IPS-18c (cell line): ENCODE data around the gene MIB2.

Source experiments
- H3K4me3 ChIP-seq: 2 replicates; pipeline ENCODE4 v1.7.0; 2013; ENCODE audit warnings: low read depth, mild to moderate bottlenecking, low read length, moderate library complexity; ENCODE audit not compliant: insufficient read depth
- H3K9me3 ChIP-seq: one replicate; pipeline ENCODE4 v1.6.1; 2013; ENCODE audit warnings: mild to moderate bottlenecking, low read length, moderate library complexity; ENCODE audit not compliant: control insufficient read depth, insufficient read depth

The MIB2 gene

DNA sequence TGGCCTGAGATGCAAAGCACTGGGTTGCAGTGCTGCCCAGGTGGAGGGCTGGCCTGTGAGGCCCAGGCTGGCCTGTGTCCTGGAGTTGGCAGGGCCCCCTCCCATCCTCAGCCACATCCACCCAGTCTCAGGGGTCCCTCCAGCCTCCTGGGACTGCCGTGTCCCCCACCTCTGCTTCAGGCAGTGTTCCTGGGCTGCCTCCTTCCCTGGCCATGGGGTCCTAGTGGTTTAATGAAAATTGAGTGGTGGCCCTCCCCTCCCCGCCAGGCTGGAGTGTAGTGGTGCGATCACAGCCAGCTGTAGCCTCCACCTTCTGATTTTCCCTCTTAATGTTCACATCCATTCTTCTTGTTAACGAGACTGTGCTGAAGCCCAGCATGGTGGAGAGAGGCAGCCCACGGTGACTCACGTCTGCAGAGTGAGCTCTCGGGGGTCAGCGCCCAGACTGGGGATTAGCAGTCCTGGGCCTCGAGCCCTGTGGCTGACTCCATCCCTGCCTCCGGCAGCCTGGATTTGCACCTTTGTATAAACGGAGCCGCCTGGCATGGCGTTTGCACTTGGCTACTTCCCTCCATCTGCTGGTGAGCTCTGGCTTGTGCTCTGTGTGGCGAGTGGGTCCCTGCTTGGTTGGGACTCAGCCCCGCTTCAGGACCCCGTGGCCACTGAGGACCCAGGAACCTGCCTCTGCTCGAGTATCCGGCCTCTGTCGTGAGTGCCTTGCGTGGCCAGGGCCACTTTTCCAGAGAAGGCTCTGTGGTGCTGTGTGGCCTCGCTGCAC, 6.9 kb downstream of the MIB2 start:
- Histone ChIP-seq H3K9me3 (no peaks in the 10 kb centered on the region), H3K4me3 (no peak overlapping the region)

DNA sequence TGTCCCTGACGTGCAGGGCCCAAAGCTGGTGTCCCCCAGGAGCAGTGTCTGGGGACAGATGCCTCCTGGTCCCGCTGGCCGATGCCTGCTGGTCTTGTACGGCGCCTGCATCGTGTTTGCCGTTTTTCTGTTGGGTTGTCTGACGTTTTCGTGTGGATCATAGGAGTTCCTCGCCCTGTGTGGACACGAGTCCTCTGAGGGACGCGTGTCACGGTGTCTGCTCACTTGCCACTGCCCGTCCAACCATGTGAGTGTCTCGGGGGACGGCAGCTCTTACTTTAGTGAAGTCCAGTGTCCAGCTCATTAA, 7.4 kb downstream of the MIB2 start:
- H3K9me3 ChIP-seq, result no peaks in the 10 kb centered on the region
- no peak overlapping the region for H3K4me3 ChIP-seq

DNA sequence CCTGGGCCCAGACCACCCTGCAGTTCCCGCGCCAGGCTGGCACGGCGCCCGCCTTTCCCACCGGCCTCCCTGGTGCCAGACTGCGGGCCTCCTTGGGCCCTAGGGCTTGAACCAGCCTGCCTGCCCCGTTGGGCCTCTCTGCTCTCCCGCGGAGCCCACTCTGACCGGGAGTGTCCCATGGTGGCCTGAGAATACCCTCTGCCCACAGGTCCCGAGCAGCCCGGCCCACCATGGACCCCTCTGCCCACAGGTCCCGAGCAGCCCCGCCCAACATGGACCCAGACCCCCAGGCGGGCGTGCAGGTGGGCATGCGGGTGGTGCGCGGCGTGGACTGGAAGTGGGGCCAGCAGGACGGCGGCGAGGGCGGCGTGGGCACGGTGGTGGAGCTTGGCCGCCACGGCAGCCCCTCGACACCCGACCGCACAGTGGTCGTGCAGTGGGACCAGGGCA, 7.9 kb downstream of the MIB2 start:
- Histone ChIP-seq H3K9me3 (no peaks in the 10 kb centered on the region), H3K4me3 (no peak overlapping the region)

DNA sequence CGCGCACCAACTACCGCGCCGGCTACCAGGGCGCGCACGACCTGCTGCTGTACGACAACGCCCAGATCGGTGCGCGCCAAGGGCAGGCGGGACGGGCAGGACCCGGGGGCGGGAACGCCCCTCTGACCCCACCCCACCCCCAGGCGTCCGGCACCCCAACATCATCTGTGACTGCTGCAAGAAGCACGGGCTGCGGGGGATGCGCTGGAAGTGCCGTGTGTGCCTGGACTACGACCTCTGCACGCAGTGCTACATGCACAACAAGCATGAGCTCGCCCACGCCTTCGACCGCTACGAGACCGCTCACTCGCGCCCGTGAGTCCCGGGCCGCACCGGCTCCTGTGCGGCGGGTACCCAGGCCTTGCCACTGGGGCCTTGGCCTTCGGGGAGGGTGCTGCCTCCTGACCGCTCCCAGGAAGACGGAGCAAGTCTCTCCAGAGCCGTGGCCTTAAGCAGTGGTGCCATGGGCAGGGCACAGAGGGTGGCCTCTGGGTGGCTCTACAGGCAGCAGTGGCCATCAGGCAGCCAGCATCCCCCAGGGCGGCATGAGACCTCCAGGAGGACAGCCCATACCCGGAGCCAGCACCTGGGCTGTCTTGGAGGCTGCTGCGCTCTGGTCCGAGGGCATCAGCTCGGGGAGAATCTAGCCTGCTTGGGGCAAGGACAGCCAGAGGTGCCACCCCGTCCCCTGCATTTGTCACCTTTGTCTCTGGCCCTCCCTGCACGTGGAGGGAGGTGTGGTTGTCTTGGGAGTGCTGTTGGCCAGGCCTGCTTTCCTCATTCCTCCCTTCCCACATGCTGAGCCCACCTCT, 8.5 kb downstream of the MIB2 start:
- no peaks in the 10 kb centered on the region for H3K9me3 ChIP-seq
- H3K4me3 ChIP-seq, result no peak overlapping the region

DNA sequence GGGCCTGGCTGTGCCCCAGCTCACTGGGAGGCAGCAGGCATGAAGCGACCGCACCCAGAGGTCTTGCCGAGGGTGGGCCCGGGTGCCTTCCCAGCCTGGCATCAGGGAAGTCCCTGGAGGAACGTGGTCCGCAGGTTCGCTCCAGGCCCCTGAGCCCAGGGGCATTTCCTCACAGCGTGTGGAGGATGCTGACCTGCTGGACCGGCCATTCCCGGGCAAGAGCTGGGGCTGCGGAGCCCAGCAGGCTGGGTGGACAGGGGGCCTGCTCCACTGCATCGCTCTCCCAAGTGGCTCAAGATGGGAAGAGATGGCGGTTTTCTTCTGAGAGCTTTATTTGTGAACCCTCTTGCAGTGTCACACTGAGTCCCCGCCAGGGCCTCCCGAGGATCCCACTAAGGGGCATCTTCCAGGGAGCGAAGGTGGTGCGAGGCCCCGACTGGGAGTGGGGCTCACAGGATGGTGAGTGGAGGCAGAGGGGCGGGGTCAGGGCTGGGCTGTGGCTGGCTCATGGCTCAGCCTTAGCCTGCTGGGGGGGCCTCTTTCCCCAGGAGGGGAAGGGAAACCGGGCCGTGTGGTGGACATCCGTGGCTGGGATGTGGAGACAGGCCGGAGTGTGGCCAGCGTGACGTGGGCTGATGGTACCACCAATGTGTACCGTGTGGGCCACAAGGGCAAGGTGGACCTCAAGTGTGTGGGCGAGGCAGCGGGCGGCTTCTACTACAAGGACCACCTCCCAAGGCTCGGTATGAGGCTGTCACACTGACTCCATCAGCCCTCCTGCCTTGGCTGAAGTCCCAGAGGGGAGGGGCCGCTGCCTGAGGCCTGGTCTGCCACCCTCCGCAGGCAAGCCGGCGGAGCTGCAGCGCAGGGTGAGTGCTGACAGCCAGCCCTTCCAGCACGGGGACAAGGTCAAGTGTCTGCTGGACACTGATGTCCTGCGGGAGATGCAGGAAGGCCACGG, 9.4 kb downstream of the MIB2 start:
- no peaks in the 10 kb centered on the region for H3K9me3 ChIP-seq
- H3K4me3 ChIP-seq, result no peak overlapping the region

DNA sequence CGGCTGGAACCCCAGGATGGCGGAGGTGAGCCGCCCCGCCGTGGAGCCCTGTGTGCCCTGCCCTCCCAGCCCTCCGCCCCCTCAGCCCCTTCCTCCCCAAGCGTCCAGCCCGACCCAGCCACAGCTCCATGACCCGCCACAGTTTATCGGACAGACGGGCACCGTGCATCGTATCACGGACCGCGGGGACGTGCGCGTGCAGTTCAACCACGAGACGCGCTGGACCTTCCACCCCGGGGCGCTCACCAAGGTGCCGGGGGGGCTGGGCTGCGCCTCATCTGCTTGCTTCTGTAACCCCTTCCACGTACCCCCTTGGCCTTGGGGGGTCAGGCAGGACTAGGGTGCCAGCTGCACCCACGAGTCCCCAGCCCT, 10.1 kb downstream of the MIB2 start:
- Histone ChIP-seq H3K9me3 (no peaks in the 10 kb centered on the region), H3K4me3 (no peak overlapping the region)

DNA sequence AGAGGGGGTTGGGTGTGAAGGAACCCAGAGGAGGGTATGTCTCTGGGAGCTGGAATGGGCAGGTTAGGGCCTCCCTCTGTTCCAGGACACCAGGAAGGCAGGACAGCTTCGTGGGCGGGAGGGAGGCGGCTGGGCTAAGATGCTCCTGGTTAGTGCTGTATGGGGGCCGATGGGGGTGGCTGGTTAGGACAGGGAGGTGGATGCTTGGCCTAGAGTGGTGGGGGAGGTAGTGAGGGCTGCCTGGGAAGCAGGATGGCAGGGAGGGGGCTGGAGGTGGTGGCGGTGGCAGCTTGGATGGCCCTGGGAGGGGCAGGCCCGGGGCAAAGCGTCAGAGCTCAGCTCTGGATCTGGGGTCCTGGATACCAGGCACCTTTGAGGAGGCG, 10.5 kb downstream of the MIB2 start:
- no peaks in the 10 kb centered on the region for H3K9me3 ChIP-seq

DNA sequence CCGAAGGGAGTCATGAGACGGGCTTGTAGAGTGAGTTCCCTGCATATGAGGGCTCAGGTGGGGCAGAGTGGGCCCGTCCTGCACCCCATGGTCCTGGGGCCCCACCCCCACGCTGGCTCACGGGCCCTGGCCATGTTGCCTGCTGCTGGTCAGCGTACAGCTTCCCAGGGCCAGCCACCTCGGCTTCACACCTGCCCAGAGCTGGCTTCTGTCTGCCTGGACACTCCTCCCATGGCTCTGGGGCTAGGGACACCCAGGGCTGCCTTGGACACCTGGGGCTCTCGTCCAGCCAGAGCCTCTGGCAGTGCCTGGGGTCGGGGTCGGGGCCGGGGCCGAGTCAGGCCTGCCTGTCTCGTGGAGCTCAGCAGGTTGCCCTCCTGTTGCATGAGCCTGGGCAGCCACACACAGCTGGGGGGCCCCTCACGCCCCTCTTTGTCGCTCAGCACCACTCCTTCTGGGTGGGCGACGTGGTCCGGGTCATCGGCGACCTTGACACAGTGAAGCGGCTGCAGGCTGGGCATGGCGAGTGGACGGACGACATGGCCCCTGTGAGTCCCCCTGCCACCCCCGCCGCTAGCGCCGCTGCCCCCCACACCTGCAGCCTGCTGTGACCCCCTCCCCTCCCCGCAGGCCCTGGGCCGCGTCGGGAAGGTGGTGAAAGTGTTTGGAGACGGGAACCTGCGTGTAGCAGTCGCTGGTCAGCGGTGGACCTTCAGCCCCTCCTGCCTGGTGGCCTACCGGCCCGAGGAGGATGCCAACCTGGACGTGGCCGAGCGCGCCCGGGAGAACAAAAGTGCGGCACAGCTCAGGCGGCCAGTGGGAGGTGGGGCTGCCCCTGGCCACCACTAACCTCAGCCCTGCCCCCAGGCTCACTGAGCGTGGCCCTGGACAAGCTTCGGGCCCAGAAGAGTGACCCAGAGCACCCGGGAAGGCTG, 11.2 kb downstream of the MIB2 start:
- H3K4me3 ChIP-seq, result no peak overlapping the region
- H3K9me3 ChIP-seq, result no peaks in the 10 kb centered on the region

More for the DNA sequence above, 10.5 kb downstream of the MIB2 start:
- no peak overlapping the region for H3K4me3 ChIP-seq

DNA sequence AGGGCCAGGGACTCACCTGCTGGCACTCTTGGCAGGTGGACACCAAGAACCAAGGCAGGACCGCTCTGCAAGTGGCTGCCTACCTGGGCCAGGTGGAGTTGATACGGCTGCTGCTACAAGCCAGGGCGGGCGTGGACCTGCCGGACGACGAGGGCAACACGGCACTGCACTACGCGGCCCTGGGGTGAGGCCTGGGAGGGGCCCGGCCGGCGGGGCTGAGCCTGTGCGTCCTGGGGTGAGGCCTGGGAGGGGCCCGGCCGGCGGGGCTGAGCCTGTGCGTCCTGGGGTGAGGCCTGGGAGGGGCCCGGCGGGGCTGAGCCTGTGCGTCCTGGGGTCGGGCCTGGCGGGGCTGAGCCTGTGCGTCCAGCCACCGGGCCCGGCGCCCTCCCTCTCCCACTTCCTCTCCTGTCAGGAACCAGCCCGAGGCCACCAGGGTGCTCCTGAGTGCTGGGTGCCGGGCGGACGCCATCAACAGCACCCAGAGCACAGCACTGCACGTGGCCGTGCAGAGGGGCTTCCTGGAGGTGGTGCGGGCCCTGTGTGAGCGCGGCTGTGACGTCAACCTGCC, 12.0 kb downstream of the MIB2 start:
- Histone ChIP-seq H3K9me3 (no peaks in the 10 kb centered on the region), H3K4me3 (no peak overlapping the region)

DNA sequence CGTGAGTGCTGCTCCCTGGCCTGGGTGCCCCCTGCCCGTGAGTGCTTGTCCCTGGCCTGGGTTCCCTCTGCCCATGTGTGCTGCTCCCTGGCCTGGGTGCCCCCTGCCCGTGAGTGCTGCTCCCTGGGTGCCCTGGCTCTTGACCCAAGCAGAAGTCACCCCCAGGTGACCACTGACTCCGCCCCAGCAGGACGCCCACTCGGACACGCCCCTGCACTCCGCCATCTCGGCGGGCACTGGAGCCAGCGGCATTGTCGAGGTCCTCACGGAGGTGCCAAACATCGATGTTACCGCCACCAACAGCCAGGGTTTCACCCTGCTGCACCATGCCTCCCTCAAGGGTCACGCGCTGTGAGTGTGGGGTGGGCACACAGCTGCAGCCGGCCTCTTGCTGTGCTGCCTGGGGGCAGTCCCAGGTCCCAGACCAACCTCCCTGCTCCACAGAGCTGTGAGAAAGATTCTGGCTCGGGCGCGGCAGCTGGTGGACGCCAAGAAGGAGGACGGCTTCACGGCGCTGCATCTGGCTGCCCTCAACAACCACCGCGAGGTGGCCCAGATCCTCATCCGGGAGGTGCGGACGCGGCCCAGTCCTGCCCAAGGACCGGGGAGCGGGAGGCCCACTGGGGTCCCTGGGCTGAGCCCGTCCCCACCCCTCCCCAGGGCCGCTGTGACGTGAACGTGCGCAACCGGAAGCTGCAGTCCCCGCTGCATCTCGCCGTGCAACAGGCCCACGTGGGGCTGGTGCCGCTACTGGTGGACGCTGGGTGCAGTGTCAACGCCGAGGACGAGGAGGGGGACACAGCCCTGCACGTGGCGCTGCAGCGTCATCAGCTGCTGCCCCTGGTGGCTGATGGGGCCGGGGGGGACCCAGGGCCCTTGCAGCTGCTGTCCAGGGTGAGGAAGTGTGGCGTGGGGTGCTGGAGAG, 12.8 kb downstream of the MIB2 start:
- Histone ChIP-seq H3K4me3 (no peak overlapping the region), H3K9me3 (no peaks in the 10 kb centered on the region)

DNA sequence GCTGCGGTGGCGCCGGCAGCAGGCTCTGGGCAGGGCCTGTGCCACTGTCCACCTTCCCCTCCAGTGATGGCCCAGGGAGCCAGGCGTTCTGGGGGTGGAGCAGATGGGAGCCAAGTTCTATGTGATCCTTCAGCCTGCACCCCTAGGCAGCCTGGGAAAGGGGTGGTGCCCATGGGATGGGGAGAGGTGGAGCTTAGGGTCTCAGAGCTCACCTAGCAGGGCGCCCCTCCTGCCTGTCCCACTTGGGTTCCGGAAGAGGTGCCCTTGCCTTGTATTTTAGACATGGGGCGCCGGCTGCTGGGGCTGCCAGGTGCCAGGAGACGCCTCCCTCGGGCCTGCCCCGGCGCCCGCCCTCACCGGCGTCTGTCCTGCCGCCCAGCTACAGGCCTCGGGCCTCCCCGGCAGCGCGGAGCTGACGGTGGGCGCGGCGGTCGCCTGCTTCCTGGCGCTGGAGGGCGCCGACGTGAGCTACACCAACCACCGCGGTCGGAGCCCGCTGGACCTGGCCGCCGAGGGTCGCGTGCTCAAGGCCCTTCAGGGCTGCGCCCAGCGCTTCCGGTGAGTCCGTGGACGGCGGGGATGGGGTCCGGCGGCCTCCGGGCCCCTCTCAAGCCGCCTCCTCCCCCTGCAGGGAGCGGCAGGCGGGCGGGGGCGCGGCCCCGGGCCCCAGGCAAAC, 13.6 kb downstream of the MIB2 start:
- H3K9me3 ChIP-seq, result no peaks in the 10 kb centered on the region
- no peak overlapping the region; the same call in 1 of the 2 replicates for H3K4me3 ChIP-seq

DNA sequence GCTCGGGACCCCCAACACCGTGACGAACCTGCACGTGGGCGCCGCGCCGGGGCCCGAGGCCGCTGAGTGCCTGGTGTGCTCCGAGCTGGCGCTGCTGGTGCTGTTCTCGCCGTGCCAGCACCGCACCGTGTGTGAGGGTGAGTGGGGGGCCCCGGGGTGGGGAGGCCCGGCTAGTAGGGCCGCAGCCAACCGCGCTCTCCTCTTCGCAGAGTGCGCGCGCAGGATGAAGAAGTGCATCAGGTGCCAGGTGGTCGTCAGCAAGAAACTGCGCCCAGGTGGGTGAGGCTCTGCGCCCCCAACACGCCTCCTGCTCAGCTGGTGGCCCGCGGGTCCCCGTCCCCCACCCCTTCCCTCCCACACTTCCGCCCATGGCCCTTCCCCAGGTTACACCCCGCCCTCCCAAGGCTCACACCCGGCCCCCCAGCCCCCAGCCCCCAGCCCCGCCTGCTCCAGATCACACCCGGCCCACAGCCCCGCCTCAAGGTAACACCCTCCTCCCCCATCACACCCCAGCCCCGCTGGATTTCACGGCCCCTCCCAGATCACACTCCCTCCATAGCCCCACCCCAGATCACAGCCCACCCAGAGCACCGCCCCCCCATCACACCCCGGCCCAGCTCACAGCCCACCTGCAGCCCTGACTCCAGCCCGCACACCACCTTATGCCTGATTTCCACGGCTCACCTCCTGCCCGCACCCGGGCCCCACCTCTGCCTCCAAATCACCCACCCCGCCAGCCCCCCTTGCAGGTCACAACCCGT, 14.3 kb downstream of the MIB2 start:
- Histone ChIP-seq H3K9me3 (no peaks in the 10 kb centered on the region), H3K4me3 (no peak overlapping the region; the same call in 1 of the 2 replicates)

DNA sequence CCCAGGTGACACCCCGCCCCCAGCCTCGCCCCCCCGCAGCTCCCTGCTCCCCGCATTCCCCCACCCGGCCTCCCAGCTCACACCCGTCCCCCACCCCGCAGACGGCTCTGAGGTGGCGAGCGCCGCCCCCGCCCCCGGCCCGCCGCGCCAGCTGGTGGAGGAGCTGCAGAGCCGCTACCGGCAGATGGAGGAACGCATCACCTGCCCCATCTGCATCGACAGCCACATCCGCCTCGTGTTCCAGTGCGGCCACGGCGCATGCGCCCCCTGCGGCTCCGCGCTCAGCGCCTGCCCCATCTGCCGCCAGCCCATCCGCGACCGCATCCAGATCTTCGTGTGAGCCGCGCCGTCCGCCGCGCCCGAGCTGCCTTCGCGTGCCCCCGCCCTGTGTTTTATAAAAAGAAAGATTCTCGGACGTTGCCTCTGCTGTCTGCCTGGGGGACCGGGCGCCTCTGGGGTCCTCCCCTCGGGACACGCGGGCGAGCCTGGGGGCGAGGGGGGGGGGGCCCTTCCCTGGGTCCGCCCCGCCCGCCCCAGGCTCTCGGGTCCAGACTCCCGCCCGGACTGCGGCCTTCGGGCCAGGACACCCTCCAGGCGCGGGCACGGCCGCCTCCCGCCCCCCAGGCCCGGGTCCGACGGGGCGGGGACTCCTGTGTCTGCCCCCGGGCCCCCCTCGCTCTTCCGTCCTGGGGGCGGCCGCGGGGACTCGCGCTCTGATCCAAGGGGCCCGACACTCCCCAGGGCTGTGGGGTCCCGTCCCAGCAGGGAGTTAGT, 15.1 kb downstream of the MIB2 start:
- no peaks in the 10 kb centered on the region for H3K9me3 ChIP-seq
- H3K4me3 ChIP-seq, result peak overlapping the region; percentile 3; the same call in 1 of the 2 replicates
